Ectodermal cell (in vitro differentiated cells): Measurements from ENCODE around the gene SMCO4.
"Not testable (repeated sequence)": the region's sequence is repeated elsewhere in the genome, so short reads cannot be mapped to it uniquely, and the experiment has no call there.

Experiments
- H3K27ac ChIP-seq: 2 replicates; pipeline ENCODE4 v1.7.0; 2013; ENCODE audit warnings: mild to moderate bottlenecking, low read depth, low read length; ENCODE audit not compliant: insufficient read depth, poor library complexity, severe bottlenecking
- H3K27me3 ChIP-seq: 2 replicates; pipeline ENCODE4 v1.7.0; 2013; ENCODE audit warnings: mild to moderate bottlenecking, low read length; ENCODE audit not compliant: insufficient read depth, control insufficient read depth, poor library complexity, severe bottlenecking
- H3K36me3 ChIP-seq: one replicate; pipeline ENCODE4 v1.7.0; 2013; ENCODE audit warnings: low read length; ENCODE audit not compliant: control insufficient read depth, insufficient read depth
- H3K4me1 ChIP-seq: one replicate; pipeline ENCODE4 v1.7.0; 2013; ENCODE audit warnings: low read length; ENCODE audit not compliant: control insufficient read depth, insufficient read depth
- H3K4me3 ChIP-seq: 2 replicates; pipeline ENCODE4 v1.7.0; 2013; ENCODE audit warnings: low read depth, low read length, control low read depth; ENCODE audit not compliant: insufficient read depth
- H3K9me3 ChIP-seq: 2 replicates; pipeline ENCODE4 v1.7.0; 2013; ENCODE audit warnings: mild to moderate bottlenecking, low read length, moderate library complexity; ENCODE audit not compliant: control insufficient read depth
- WGBS, 2 experiments: methylation state at CpG; one replicate each; pipeline ENCODE4 v1.1.7; 2013; ENCODE audit warnings: missing lambda C conversion rate in 2 of 2; 5-methylcytosine and 5-hydroxymethylcytosine counted together

SMCO4 gene

GRCh38 chr11:93463666-93464065 lies 79.5 kb downstream of the SMCO4 start:
- not testable (repeated sequence) for H3K27ac ChIP-seq, H3K9me3 ChIP-seq, H3K27me3 ChIP-seq, H3K4me1 ChIP-seq, H3K4me3 ChIP-seq, H3K36me3 ChIP-seq
- WGBS, 2 experiments = 90 to 93% methylated on average over 4 of the region's 4 CpGs

- H3K27ac ChIP-seq = no peak overlapping the region
- WGBS, 2 experiments = 93 to 94% methylated on average over 9 of the region's 9 CpGs
- H3K4me1 ChIP-seq = no peaks in the 10 kb centered on the region
- no peaks in the 10 kb centered on the region for H3K36me3 ChIP-seq
- H3K4me3 ChIP-seq = no peak overlapping the region
- no peaks in the 10 kb centered on the region for H3K27me3 ChIP-seq
- H3K9me3 ChIP-seq = no peaks in the 10 kb centered on the region
Measured at GRCh38 chr11:93458286-93458685, 84.9 kb downstream of the SMCO4 start.

GRCh38 chr11:93444617-93445073 lies 98.5 kb downstream of the SMCO4 start:
- no peaks in the 10 kb centered on the region for H3K36me3 ChIP-seq
- H3K27ac ChIP-seq = no peak overlapping the region
- H3K9me3 ChIP-seq = no peaks in the 10 kb centered on the region
- H3K27me3 ChIP-seq = no peaks in the 10 kb centered on the region
- WGBS, 2 experiments = 50% methylated on average over 8 of the region's 8 CpGs
- no peak overlapping the region for H3K4me3 ChIP-seq
- peaks cover 3% of the 10 kb centered on the region for H3K4me1 ChIP-seq

- WGBS, 2 experiments = 100% methylated on average over 2 of the region's 2 CpGs
- not testable (repeated sequence) for H3K36me3 ChIP-seq, H3K4me3 ChIP-seq, H3K27me3 ChIP-seq, H3K4me1 ChIP-seq, H3K27ac ChIP-seq, H3K9me3 ChIP-seq
Measured at GRCh38 chr11:93443232-93443631, 100.0 kb downstream of the SMCO4 start.

DNA sequence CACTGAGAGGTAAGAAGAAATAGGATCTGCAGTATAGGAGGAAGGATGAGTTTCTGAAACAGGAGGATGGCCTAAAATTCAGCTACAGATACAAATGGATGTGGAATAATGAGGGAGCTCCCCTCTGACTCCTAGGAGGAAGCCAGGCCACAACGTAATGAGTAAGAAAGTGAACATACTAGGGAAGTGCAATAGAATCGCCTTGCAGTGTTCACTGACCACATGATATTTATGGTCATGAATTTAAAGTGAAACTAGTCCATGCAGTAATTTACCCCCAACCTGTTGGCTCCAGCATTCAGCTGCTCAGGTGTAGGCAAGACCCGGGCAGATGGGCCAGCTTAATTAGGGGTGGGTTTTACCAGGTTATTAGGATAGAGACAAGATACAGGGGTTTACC lies 110.9 kb downstream of the SMCO4 start:
- WGBS, 2 experiments = 93 to 95% methylated on average over 3 of the region's 3 CpGs
- no peaks in the 10 kb centered on the region for H3K27me3 ChIP-seq
- H3K27ac ChIP-seq = no peak overlapping the region
- H3K36me3 ChIP-seq = no peaks in the 10 kb centered on the region
- H3K9me3 ChIP-seq = peaks cover 2% of the 10 kb centered on the region
- no peak overlapping the region for H3K4me3 ChIP-seq
- H3K4me1 ChIP-seq = no peaks in the 10 kb centered on the region
